ENCODE results near the gene BOD1L2. TPM values are rescaled to one million over a fixed set of nuclear protein-coding genes. Genes with fewer than 3 reads are reported as not detected.
A peak's percentile ranks its signal among the peaks of the same experiment; 100 is the strongest.

BOD1L2 gene
- total RNA-seq, 6 experiments from 2014 or later = not detected

GRCh38 chr18:57116598-57117132 is 30.2 kb upstream of the BOD1L2 start:
- Histone ChIP-seq H3K9me3 (no peaks in the 10 kb centered on the region), H3K27ac (no peak overlapping the region), H3K27me3 (no peaks in the 10 kb centered on the region), H3K4me1 (no peaks in the 10 kb centered on the region), H3K4me3 (no peak overlapping the region), H3K36me3 (no peaks in the 10 kb centered on the region)
- DNase-seq = no peak
- ATAC-seq = no peak
- intact Hi-C loops (cut with DNase I) = no loop called here
- 30% methylated on average over 2 of the region's 7 CpGs for WGBS (ENCODE audit: insufficient coverage, low coverage, low lambda C conversion rate, missing lambda C conversion rate)
- TF ChIP-seq CTCF (IDR thresholded peaks at IDR 0.05) = no peak
- no peak for TF ChIP-seq POLR2A (IDR thresholded peaks at IDR 0.05)

GRCh38 chr18:57121542-57122112 is 25.3 kb upstream of the BOD1L2 start:
- H3K9me3 ChIP-seq = no peaks in the 10 kb centered on the region
- ATAC-seq (no peak), DNase-seq (no peak)
- H3K27ac ChIP-seq = no peak overlapping the region
- intact Hi-C loops (cut with DNase I) = no loop called here
- H3K27me3 ChIP-seq = no peaks in the 10 kb centered on the region
- 55% methylated on average over 4 of the region's 33 CpGs for WGBS (ENCODE audit: insufficient coverage, low coverage, low lambda C conversion rate, missing lambda C conversion rate)
- no peak overlapping the region for H3K4me3 ChIP-seq
- TF ChIP-seq POLR2A (IDR thresholded peaks at IDR 0.05) (no peak), CTCF (IDR thresholded peaks at IDR 0.05) (no peak)
- no peaks in the 10 kb centered on the region for H3K36me3 ChIP-seq
- no peaks in the 10 kb centered on the region for H3K4me1 ChIP-seq

GRCh38 chr18:57122936-57123510 is 23.9 kb upstream of the BOD1L2 start:
- H3K4me3 ChIP-seq = no peak overlapping the region
- intact Hi-C loops (cut with DNase I) = no loop called here
- no peaks in the 10 kb centered on the region for H3K36me3 ChIP-seq
- peaks cover 0 to 4% (median 0%) of the 10 kb centered on the region in 4 donors for H3K4me1 ChIP-seq
- ATAC-seq (peak in 1 of 4 donors; percentile 64), DNase-seq (no peak)
- no peak overlapping the region for H3K27ac ChIP-seq
- 33% methylated on average over 5 of the region's 6 CpGs for WGBS (ENCODE audit: insufficient coverage, low coverage, low lambda C conversion rate, missing lambda C conversion rate)
- H3K9me3 ChIP-seq = no peaks in the 10 kb centered on the region
- TF ChIP-seq CTCF (IDR thresholded peaks at IDR 0.05) (no peak), POLR2A (IDR thresholded peaks at IDR 0.05) (no peak)
- no peaks in the 10 kb centered on the region for H3K27me3 ChIP-seq

- Histone ChIP-seq H3K4me1 (peaks cover 0 to 16% (median 3%) of the 10 kb centered on the region in 4 donors), H3K27ac (no peak overlapping the region), H3K4me3 (no peak overlapping the region), H3K36me3 (no peaks in the 10 kb centered on the region), H3K9me3 (no peaks in the 10 kb centered on the region), H3K27me3 (no peaks in the 10 kb centered on the region)
- ATAC-seq (no peak), DNase-seq (no peak)
- intact Hi-C loops (cut with DNase I) = no loop called here
- WGBS (ENCODE audit: insufficient coverage, low coverage, low lambda C conversion rate, missing lambda C conversion rate) = 48% methylated on average over 5 of the region's 5 CpGs
- TF ChIP-seq POLR2A (IDR thresholded peaks at IDR 0.05) (no peak), CTCF (IDR thresholded peaks at IDR 0.05) (no peak)
These were observed 21.3 kb upstream of the BOD1L2 start for GRCh38 chr18:57125627-57126026.
